GM18861 (cell line): ENCODE data around the gene EFHD1.

Experiments
- ATAC-seq: cut with Tn5 transposase; IDR thresholded peaks from one replicate; pipeline ENCODE4 v1.9.1; 2021; ENCODE audit not compliant: unreplicated experiment

EFHD1 gene

DNA sequence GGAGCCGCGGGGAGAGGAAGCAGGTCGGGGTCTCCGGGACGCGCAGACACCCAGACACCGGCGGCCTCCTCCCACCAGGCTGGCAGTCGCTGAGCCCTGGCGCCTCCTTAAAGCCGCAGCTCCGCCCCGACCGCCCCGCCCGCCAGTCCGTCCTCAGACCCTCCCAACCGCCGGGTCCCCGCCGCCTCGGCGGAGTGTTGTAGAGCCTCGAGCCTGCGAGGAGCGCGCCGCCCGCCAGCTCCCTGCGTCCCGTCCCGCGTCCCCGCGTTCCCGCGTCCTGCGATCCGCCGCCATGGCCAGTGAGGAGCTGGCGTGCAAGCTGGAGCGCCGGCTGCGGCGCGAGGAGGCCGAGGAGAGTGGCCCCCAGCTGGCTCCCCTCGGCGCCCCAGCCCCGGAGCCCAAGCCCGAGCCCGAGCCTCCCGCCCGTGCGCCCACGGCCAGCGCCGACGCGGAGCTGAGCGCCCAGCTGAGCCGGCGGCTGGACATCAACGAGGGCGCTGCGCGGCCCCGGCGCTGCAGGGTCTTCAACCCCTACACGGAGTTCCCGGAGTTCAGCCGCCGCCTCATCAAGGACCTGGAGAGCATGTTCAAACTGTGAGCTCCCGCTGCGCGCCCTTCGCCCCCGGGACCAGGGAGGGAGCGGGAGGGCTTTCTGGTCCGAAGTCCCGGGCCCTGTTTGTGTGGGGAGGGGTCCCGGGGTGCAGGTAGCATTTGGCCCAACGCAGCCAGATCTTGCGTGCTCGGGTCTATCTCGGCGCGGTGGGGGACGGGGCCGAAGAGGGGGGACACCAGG, at the start of gene EFHD1:
Gene EFHD1, plus strand, starts transcription at position 192 of the 793 bp plus-strand sequence. Its CDS starts 101 bp downstream, at position 293.
- no peak for ATAC-seq

DNA sequence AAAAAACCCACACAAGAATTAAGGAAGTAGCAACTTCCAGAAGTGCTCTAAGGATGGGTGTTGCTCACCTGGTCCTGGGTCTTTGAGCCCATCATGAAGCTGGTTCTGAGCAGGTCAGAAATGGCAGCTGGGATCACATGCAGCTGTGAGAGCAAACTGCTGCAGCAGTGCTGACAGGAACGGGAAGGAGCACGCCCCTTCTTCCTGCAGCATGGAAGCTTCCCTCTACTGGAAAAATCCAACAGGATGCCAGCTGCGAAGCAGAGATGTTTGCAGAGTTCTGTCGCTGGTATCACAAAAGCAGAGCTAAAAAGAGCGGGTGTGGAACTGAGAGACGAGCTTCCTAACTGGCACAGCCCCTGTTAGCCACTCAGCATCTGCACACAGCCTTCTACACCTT, 49.2 kb upstream of the EFHD1 start:
- no peak for ATAC-seq

DNA sequence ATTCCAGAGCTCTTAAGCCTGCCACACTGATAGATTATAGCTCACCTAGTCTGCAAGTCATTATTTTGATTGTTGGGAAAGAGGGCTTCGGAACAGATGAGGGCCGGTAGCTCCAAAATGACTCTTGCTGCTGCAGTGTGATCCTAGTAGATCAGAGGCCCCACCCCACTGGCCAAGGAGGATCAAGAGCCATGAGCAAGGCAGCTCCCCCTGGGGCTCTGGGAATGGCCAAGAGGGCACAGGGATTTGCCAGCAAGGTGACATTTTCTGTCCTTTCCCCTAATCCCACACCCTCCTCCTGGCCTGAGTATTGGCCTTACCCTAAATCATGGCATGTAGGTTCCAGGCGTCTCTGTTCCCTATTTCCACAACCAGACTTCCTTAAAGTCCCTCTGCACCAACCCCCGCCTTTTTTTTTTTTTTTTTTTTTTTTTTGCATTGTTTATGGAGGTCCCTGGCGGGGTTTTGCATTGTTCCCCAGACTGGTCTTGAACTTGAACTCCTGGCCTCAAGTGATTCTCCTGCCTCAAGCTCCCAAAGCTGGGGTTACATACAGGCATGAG, 46.4 kb upstream of the EFHD1 start:
- ATAC-seq = no peak

GRCh38 chr2:232587512-232587911, 45.9 kb upstream of the EFHD1 start:
- ATAC-seq = no peak

- ATAC-seq = no peak
Observed at GRCh38 chr2:232588031-232588430, 45.4 kb upstream of the EFHD1 start.

GRCh38 chr2:232588680-232589585, 44.5 kb upstream of the EFHD1 start:
- no peak for ATAC-seq

DNA sequence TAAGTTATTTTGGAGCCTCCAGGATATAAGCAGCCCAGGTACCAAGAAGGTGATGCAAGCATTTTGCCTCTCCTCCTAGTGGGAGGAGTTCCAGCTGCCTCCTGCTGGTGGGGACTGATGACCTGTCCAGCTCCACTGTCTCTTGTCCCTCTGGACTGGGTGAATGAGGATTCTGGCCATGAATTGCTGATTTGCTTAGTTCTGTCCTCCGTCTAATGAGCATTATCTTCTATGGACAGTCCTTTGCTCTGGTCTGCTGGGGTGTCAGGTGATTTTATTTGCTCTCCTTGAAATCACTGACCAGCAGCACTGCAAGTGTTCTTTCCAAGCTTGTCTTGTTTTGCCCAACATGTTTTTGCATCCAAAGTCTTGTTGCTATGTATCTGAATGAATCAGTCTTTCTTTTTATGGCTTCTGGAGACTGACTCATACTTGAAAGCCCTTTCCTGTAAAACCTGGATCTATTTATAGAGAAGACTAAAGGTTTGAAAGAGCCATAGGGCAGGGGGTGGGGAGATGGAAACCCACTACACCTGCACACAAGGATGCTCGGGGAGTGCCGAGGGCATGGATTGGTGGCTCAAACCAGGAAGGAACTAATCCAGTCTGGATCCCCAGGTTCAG, 40.5 kb upstream of the EFHD1 start:
- no peak for ATAC-seq

GRCh38 chr2:232593982-232594381, 39.4 kb upstream of the EFHD1 start:
- ATAC-seq = no peak

- ATAC-seq = no peak
Observed at GRCh38 chr2:232597362-232598079, 35.9 kb upstream of the EFHD1 start.

DNA sequence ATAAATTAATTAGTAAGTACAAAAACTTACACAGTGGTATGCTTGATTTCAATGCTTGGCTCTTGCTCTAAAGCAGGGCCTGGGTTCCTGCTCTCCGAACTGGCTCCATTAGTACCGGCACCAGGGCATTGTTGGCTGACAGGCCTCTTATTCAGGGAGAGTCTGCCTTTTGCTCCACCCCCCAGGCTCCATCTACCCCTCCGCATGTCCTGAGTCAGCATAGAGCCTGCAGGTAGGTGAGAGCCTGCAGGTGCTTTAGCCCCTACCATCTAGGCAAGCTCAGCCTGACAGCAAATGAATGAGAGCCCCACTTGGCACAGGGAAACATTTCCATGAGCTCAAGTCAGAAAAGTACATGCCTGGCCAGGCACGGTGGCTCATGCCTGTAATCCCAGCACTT, 35.1 kb upstream of the EFHD1 start:
- ATAC-seq = no peak

DNA sequence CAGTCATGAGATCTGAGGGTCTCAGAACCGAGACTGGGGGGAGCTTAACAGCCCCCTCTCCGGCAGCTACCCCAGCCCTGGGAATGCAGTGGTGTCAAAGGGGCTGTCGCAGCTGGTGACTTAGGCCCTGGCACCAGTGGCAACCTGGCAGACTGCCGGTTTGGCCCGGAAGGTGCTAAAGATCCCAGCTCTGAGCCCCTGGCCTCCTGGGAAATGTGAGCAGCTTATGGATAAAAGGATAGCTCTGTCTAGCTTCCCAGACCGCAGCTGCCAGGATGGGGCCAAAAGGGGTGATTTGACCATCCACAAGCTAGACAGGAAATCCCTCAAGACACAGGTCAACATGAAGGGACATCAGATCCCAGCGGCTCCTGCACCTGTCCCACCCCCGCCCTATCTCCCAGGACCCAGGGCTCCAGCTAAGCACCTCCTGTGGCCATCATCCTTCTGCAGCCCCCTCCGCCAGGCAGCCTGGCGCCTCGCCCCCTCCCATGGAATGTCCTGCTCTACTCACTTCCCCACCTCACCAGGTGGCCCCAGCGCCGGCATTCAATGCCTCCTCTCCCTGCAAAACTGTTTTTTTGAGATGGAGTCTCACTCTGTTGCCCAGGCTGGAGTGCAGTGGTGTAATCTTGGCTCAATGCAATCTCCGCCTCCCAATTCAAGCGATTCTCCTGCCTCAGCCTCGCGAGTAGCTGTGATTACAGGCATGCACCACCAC, 33.2 kb upstream of the EFHD1 start:
- no peak for ATAC-seq

DNA sequence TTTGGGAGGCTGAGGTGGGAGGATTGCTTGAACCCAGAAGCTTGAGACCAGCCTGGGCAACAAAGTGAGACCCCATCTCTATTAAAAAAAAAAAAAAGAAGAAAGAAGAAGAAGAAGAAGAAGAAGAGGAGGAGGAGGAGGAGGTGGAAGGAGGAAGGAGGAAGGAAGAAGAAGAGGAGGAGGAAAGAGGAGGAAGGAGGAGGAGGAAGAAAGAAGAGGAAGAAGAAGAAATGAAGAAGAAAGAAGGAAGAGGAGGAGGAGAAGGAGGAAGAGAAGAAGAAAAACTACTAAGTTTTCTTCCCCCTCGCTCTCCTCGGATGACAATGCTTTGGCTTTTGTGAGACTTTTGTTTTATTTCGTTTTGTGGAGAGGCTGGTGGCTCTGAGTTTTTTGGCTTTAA, 30.1 kb upstream of the EFHD1 start:
- ATAC-seq = no peak

DNA sequence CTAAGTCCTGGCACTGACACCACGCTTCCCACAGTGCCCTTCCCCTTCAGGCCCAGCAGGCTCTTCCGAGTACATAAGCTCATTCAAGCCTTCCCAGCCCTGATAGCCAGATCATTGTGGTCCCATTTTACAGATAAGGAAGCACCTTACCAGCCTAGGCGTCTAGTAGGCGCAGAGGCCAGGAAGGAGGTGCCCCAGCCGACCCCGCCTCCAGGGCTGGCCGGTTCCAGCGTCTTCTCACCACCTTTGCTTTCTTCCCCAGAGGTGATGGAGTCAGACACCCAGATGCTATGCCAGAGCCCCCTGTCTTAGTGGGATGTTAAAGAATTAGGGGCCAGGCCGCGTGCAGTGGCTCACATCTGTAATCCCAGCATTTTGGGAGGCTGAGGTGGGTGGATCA, 28.9 kb upstream of the EFHD1 start:
- no peak for ATAC-seq

- ATAC-seq = no peak
Observed at GRCh38 chr2:232607011-232607410, 26.4 kb upstream of the EFHD1 start.

DNA sequence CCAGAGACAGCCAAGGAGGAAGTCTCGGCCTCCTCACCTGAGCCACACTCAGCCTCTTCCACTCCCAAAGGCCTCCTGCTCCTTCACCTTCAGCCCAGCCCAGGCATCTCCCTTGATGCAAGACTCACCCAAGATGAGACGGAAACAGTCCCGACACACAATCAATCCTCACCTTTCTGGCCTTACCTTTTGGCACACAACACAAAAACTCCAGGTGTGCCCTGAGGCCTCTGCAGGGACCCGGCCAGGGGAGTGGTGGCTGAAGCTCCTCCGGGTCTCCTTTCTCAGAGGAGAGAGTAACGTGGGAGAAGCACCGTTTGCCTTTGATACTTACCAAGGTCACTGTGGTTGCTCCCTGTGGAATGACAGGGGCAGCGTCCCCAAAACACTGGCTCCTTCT, 23.8 kb upstream of the EFHD1 start:
- ATAC-seq = no peak

GRCh38 chr2:232610081-232610480, 23.3 kb upstream of the EFHD1 start:
- ATAC-seq = no peak

DNA sequence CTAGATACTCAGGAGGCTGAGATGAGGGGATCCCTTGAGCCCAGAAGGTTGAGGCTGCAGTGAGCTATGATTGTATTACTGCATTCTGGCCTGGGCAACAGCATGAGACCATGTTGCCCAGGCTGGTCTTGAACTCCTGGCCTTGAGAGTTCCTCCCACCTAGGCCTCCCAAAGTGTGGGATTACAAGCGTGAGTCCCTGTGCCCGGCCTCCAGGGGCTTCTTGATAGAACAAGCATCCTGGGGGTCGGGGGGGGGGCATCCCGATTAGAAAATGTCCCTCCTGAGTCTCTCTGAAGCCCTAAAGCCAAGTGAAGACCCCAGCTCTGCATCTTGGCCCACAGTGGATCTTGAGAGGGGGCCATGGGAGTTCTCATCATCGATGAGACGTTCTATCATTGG, 22.3 kb upstream of the EFHD1 start:
- ATAC-seq = no peak

DNA sequence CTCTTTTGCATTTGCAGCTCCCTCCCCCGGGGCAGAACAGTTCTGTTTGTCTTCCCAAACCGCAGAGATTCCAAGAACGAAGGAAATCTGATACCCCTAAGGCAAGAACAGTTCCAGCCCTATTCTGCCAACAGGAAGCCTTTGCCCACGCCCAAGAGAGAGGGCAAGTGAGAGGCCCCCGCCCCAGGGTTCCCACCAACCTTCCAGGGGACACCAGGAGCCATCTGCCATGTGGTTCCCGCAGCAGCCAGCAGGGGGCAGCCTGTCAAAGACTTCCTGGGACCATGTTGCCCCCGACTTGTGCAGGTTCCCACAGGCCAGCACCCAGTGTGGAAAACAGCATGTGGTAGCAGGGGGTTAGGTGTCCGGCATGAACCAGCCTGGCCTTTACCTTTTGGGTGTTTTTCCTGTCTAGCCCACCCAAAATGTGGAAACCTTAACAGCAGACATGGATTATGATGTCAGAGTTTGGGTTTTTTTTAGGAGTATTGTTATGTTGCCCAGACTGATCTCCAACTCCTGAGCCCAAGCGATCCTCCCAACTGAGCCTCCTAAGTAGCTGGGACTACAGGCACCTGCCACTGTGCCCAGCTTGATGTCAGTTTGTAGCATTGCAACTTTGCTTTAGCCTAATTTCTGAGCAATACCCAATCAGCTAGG, 21.7 kb upstream of the EFHD1 start:
- ATAC-seq = no peak

- ATAC-seq = no peak
Observed at GRCh38 chr2:232613538-232614134, 19.8 kb upstream of the EFHD1 start.
